GM19238 (cell line): Measurements from ENCODE around the gene KRTAP20-4.

ENCODE experiments used
- DNase-seq: peaks from one replicate; pipeline ENCODE4 v3.0.0; 2011; ENCODE audit warnings: low spot score; ENCODE audit not compliant: insufficient read length

Gene KRTAP20-4

GRCh38 chr21:30620522-30620921 lies at the start of gene KRTAP20-4:
TSS of gene KRTAP20-4 (plus strand) at chr21:30620627.
- DNase-seq: no peak

GRCh38 chr21:30577766-30578165 lies 42.7 kb upstream of the KRTAP20-4 start:
- DNase-seq: no peak

- DNase-seq: no peak
Measured at GRCh38 chr21:30579346-30579745, 41.1 kb upstream of the KRTAP20-4 start.

GRCh38 chr21:30580132-30580531 lies 40.3 kb upstream of the KRTAP20-4 start:
- no peak for DNase-seq

- DNase-seq: no peak
Measured at GRCh38 chr21:30582870-30583269, 37.6 kb upstream of the KRTAP20-4 start.

- DNase-seq: no peak
Measured at GRCh38 chr21:30590297-30590696, 30.1 kb upstream of the KRTAP20-4 start, which contains the start of gene KRTAP22-2. TSS of gene KRTAP22-2 (minus strand) at chr21:30590397.

- DNase-seq: no peak
Measured at GRCh38 chr21:30592140-30592539, 28.3 kb upstream of the KRTAP20-4 start, which contains the start of gene KRTAP6-3. TSS of gene KRTAP6-3 (plus strand) at chr21:30592440. CDS start at chr21:30592446, 6 bp downstream.

- DNase-seq: no peak
Measured at GRCh38 chr21:30598802-30599201, 21.6 kb upstream of the KRTAP20-4 start, which contains the start of gene KRTAP6-2. TSS of gene KRTAP6-2 (minus strand) at chr21:30598902. CDS start at chr21:30598874, 28 bp downstream.

- no peak for DNase-seq
Measured at GRCh38 chr21:30600787-30601186, 19.6 kb upstream of the KRTAP20-4 start, which contains the start of gene KRTAP22-1. TSS of gene KRTAP22-1 (plus strand) at chr21:30601087.

- DNase-seq: no peak
Measured at GRCh38 chr21:30605968-30606367, 14.5 kb upstream of the KRTAP20-4 start.

GRCh38 chr21:30612132-30612531 lies 8.3 kb upstream of the KRTAP20-4 start:
- no peak for DNase-seq

GRCh38 chr21:30613836-30614235 lies 6.6 kb upstream of the KRTAP20-4 start, which contains the start of gene KRTAP6-1:
TSS of gene KRTAP6-1 (minus strand) at chr21:30613930. CDS start at chr21:30613904, 26 bp downstream.
- no peak for DNase-seq

GRCh38 chr21:30615199-30615598 lies 5.2 kb upstream of the KRTAP20-4 start:
- DNase-seq: no peak

GRCh38 chr21:30616125-30616524 lies 4.3 kb upstream of the KRTAP20-4 start, which contains the start of gene KRTAP20-1:
TSS of gene KRTAP20-1 (plus strand) at chr21:30616425. CDS start at chr21:30616455, 30 bp downstream.
- no peak for DNase-seq

- no peak for DNase-seq
Measured at GRCh38 chr21:30620080-30620479, 347 bp upstream of the KRTAP20-4 start.

- DNase-seq: no peak
Measured at GRCh38 chr21:30623362-30623761, 2.9 kb downstream of the KRTAP20-4 start.

- no peak for DNase-seq
Measured at GRCh38 chr21:30625449-30626165, 5.2 kb downstream of the KRTAP20-4 start.

- no peak for DNase-seq
Measured at GRCh38 chr21:30628109-30628508, 7.7 kb downstream of the KRTAP20-4 start.

GRCh38 chr21:30629200-30629599 lies 8.8 kb downstream of the KRTAP20-4 start:
- no peak for DNase-seq

- no peak for DNase-seq
Measured at GRCh38 chr21:30634906-30635305, 14.5 kb downstream of the KRTAP20-4 start, which contains the start of gene KRTAP20-2. TSS of gene KRTAP20-2 (plus strand) at chr21:30635206. CDS start at chr21:30635264, 58 bp downstream.

GRCh38 chr21:30638686-30639085 lies 18.3 kb downstream of the KRTAP20-4 start:
- no peak for DNase-seq

- DNase-seq: no peak
Measured at GRCh38 chr21:30642564-30642963, 22.1 kb downstream of the KRTAP20-4 start, which contains the start of gene KRTAP20-3. TSS of gene KRTAP20-3 (plus strand) at chr21:30642864.
